ENCODE data around the gene COQ2.

- TF ChIP-seq CTCF (conservative IDR thresholded peaks at IDR 0.05) (no peak), EZH2 (IDR thresholded peaks at IDR 0.05; ENCODE audit: low read depth) (no peak)
Measured at GRCh38 chr4:83237591-83237990, 47.0 kb downstream of the COQ2 start.
